ENCODE data around the gene ANXA1. TPM values are rescaled to one million over a fixed set of nuclear protein-coding genes. Genes with fewer than 3 reads are reported as not detected.
A peak's percentile ranks its signal among the peaks of the same experiment; 100 is the strongest.

The ANXA1 gene
- total and polyA plus RNA-seq, 8 donors: 34.2 to 1,131 (median 126) TPM

DNA sequence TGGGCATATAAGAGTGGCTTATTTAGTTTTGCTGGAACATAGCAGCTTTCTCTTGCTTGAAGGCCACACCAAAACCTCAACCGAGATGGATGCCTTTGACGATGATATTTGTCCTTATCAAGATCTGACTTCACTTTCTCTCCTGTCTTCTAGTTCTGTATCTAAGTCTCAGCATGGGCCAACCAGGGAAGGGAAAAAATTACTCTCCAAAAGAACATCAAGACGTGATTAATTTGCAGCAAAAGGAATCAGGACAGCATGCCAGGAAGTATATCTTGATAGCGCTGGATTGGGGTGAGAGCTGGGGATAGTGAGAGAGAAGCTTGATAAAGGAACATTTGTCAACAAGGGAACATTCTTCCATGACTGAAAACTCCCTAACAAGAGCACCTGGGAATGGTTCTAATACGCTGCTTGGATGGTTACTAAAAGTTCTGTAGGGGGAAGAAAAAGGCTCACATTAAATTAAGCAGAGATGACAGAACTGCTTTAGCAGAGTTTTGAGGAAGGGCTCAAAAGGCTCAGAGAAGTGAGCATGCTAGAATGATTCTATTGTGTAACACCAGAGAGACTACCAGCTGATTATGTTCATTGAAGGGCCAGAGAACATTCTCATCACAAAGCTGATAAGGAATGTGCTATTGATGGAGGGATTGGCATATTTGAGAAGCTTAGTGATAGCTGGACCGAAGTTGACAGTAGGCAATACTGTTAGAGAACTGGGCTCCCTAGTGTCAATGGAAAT is 21.6 kb upstream of the ANXA1 start:
- WGBS, 5 donors: 80 to 85% (median 83%) methylated on average over 6 of the region's 6 CpGs
- TF ChIP-seq EP300 (IDR thresholded peaks at IDR 0.05) (no peak), POLR2AphosphoS5 (IDR thresholded peaks at IDR 0.05) (no peak), POLR2A (IDR thresholded peaks at IDR 0.05) (no peak)
- TF ChIP-seq, protein P1, sequence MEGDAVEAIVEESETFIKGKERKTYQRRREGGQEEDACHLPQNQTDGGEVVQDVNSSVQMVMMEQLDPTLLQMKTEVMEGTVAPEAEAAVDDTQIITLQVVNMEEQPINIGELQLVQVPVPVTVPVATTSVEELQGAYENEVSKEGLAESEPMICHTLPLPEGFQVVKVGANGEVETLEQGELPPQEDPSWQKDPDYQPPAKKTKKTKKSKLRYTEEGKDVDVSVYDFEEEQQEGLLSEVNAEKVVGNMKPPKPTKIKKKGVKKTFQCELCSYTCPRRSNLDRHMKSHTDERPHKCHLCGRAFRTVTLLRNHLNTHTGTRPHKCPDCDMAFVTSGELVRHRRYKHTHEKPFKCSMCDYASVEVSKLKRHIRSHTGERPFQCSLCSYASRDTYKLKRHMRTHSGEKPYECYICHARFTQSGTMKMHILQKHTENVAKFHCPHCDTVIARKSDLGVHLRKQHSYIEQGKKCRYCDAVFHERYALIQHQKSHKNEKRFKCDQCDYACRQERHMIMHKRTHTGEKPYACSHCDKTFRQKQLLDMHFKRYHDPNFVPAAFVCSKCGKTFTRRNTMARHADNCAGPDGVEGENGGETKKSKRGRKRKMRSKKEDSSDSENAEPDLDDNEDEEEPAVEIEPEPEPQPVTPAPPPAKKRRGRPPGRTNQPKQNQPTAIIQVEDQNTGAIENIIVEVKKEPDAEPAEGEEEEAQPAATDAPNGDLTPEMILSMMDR (IDR thresholded peaks at IDR 0.05): no peak

DNA sequence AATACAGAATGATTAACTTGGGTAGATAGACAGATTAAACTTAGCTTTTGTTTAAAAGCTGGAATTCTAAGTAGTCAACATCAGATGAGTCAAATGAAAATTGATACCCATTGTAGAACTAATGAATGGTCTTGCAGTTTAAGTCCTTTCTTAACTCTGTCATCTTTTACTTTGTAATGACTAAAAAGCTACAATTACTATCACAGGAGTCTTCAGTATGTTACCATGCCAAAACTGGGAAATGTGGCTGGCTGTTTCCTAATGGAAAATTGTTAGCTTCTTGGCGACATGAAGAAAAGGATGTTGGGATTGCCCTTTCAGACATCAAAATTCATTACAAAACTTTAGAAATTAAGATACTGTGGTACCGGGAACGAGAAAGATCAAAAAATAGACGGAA is 20.2 kb upstream of the ANXA1 start:
- Histone ChIP-seq H3K36me3 (no peaks in the 10 kb centered on the region), H3K9me3 (no peaks in the 10 kb centered on the region), H3K27me3 (no peaks in the 10 kb centered on the region), H3K4me1 (peaks cover 0 to 20% (median 9%) of the 10 kb centered on the region in 4 donors), H3K27ac (peak overlapping the region in 4 of 5 donors; percentile 79 to 89 (median 83)), H3K4me3 (no peak overlapping the region)
- TF ChIP-seq, protein P1 (IDR thresholded peaks at IDR 0.05): no peak
- no peak for TF ChIP-seq EP300 (IDR thresholded peaks at IDR 0.05)
- intact Hi-C loops (cut with DNase I; ENCODE audit: low total_unique reads): no loop called here
- DNase-seq: no peak
- WGBS, 5 donors: 49 to 69% (median 64%) methylated on average over 4 of the region's 4 CpGs

More for the DNA sequence above, 21.6 kb upstream of the ANXA1 start:
- Histone ChIP-seq H3K27me3 (no peaks in the 10 kb centered on the region), H3K4me3 (no peak overlapping the region), H3K4me1 (peaks cover 0 to 20% (median 9%) of the 10 kb centered on the region in 4 donors), H3K36me3 (no peaks in the 10 kb centered on the region), H3K27ac (no peak overlapping the region), H3K9me3 (no peaks in the 10 kb centered on the region)
- DNase-seq: no peak
- intact Hi-C loops (cut with DNase I; ENCODE audit: low total_unique reads): no loop called here

DNA sequence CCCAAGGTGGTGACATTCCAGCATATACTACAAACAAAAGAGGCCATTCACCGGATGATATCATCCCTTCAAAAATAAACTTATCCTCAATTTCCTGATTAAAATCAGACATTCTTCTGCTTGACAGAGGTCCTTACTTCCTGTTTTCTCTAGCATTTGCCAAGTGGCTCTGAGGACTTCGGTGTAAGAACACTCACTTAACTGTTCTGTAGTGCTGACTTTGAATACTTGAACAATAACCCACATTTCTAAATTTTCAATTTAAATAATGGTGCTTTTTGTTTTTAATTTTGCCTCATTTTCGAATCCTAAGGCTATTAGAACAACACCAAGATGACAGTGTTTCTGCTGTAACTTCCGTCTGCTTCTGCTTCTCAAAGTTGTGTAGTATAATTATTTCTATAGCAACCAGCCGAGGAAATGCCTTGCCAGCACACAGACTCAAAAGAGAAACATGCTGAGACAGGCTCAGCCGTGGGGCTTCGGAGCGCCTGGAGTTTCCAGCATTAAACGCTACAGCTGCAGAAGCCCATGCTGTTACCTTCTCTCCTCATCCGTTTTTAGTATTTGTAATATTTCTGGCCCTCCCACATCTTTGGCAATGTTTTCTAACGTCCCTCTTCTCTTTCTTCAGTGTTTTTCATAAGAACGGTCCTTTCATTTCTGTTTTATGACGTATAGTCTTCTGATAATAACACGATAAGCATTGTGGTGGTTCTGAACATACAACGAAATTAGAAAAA is 19.5 kb upstream of the ANXA1 start:
- 2 to 6% (median 4%) methylated on average over 15 of the region's 15 CpGs for WGBS, 5 donors
- intact Hi-C loops (cut with DNase I; ENCODE audit: low total_unique reads): no loop called here
- Histone ChIP-seq H3K9me3 (no peaks in the 10 kb centered on the region), H3K4me1 (peaks cover 0 to 22% (median 11%) of the 10 kb centered on the region in 4 donors), H3K4me3 (peak overlapping the region; percentile 41 to 53 (median 46)), H3K27ac (peak overlapping the region; percentile 63 to 89 (median 80)), H3K27me3 (no peaks in the 10 kb centered on the region), H3K36me3 (no peaks in the 10 kb centered on the region)
- no peak for TF ChIP-seq POLR2A (IDR thresholded peaks at IDR 0.05)
- TF ChIP-seq POLR2AphosphoS5 (IDR thresholded peaks at IDR 0.05): peak; percentile 50 to 68 (median 57)
- peak; percentile 61 to 94 for DNase-seq

DNA sequence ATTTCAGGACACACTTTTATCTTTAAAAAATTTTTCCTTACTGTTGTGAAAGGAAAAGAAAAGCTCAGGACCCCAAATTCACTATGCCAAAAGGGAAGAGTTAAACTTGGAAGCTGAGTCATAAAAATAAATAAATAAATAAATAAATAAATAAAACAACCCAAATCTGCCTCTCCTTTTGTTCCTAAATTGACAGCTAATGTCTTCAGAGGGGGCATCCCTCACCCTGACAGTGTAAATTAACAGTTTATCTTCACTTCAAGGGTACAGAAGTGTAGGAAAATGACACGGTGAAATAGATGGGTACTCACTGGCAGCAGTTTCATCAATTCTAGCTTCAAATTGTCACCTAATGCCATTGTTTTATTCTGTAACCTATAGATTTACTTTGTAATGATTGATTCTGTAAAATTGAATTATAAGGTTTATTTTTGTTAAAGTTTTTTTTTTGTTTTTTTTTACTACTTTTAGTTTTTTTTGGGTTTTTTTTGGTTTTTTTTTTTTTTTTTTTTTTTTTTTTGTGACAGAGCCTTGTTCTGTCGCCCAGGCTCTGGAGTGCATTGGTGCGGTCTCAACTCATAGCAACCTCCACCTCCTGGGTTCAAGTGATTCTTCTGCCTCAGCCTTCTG is 18.5 kb upstream of the ANXA1 start:
- Histone ChIP-seq H3K27me3 (no peaks in the 10 kb centered on the region), H3K4me1 (peaks cover 0 to 29% (median 14%) of the 10 kb centered on the region in 4 donors), H3K9me3 (no peaks in the 10 kb centered on the region), H3K4me3 (peak overlapping the region in 2 of 4 donors; percentile 47 to 53), H3K36me3 (no peaks in the 10 kb centered on the region), H3K27ac (peak overlapping the region in 4 of 5 donors; percentile 79 to 89 (median 83))
- WGBS, 5 donors: 78 to 86% (median 82%) methylated on average over 3 of the region's 3 CpGs
- intact Hi-C loops (cut with DNase I; ENCODE audit: low total_unique reads): no loop called here
- TF ChIP-seq, protein P1 (IDR thresholded peaks at IDR 0.05): no peak
- DNase-seq: no peak

Measured in stomach (tissue), 9 donors.